Erythroblast (primary cell): ENCODE measurements around the gene SNX19.

Experiments used
- GATA1 ChIP-seq: IDR thresholded peaks from 2 replicates; pipeline ENCODE4 v1.6.1; 2011; ENCODE audit warnings: low read depth, mild to moderate bottlenecking, control low read depth, low read length, moderate library complexity
- POLR2A ChIP-seq: IDR thresholded peaks from 2 replicates; pipeline ENCODE4 v1.6.1; 2011; ENCODE audit warnings: mild to moderate bottlenecking, low read length

- TF ChIP-seq POLR2A (no peak), GATA1 (no peak)
Observed at GRCh38 chr11:130829920-130830511, 86.3 kb downstream of the SNX19 start.
